Measurements from ENCODE around the gene RNF39.
"Not testable (repeated sequence)": the region's sequence is repeated elsewhere in the genome, so short reads cannot be mapped to it uniquely, and the experiment has no call there.

Gene RNF39

GRCh38 chr6:30075094-30075789, at the start of gene RNF39:
Gene RNF39, minus strand, starts transcription at chr6:30075769. Its CDS starts 184 bp downstream, at chr6:30075585.
- DNase-seq (ENCODE audit: low spot score): no peak

GRCh38 chr6:30122515-30122914, 46.9 kb upstream of the RNF39 start:
- DNase-seq (ENCODE audit: low spot score): no peak

GRCh38 chr6:30121446-30122366, 46.1 kb upstream of the RNF39 start:
- DNase-seq (ENCODE audit: low spot score): no peak

- not testable (repeated sequence) for DNase-seq (ENCODE audit: low spot score)
Measured at GRCh38 chr6:30118691-30119090, 43.1 kb upstream of the RNF39 start.

GRCh38 chr6:30116724-30117123, 41.2 kb upstream of the RNF39 start:
- DNase-seq (ENCODE audit: low spot score): no peak

- DNase-seq (ENCODE audit: low spot score): peak; percentile 27
Measured at GRCh38 chr6:30113841-30114240, 38.3 kb upstream of the RNF39 start.

- DNase-seq (ENCODE audit: low spot score): peak; percentile 29
Measured at GRCh38 chr6:30113003-30113759, 37.6 kb upstream of the RNF39 start, which contains the start of gene TRIM31. Gene TRIM31, minus strand, starts transcription at chr6:30113090. Its CDS starts 285 bp downstream, at chr6:30112805.

- DNase-seq (ENCODE audit: low spot score): no peak
Measured at GRCh38 chr6:30112402-30112994, 36.9 kb upstream of the RNF39 start.

- no peak for DNase-seq (ENCODE audit: low spot score)
Measured at GRCh38 chr6:30111266-30111856, 35.8 kb upstream of the RNF39 start.

- no peak for DNase-seq (ENCODE audit: low spot score)
Measured at GRCh38 chr6:30104661-30105060, 29.1 kb upstream of the RNF39 start.

- no peak for DNase-seq (ENCODE audit: low spot score)
Measured at GRCh38 chr6:30103872-30104179, 28.3 kb upstream of the RNF39 start.

- DNase-seq (ENCODE audit: low spot score): peak; percentile 88
Measured at GRCh38 chr6:30102970-30103871, 27.7 kb upstream of the RNF39 start.

- no peak for DNase-seq (ENCODE audit: low spot score)
Measured at GRCh38 chr6:30102414-30102969, 26.9 kb upstream of the RNF39 start.

- peak; percentile 87 for DNase-seq (ENCODE audit: low spot score)
Measured at GRCh38 chr6:30101444-30102413, 26.2 kb upstream of the RNF39 start.

- peak; percentile 53 for DNase-seq (ENCODE audit: low spot score)
Measured at GRCh38 chr6:30100585-30101443, 25.2 kb upstream of the RNF39 start.

GRCh38 chr6:30100154-30100553, 24.6 kb upstream of the RNF39 start:
- no peak for DNase-seq (ENCODE audit: low spot score)

GRCh38 chr6:30097902-30098768, 22.6 kb upstream of the RNF39 start:
- peak; percentile 37 for DNase-seq (ENCODE audit: low spot score)
